Naive B cell (primary cell): ENCODE data around the gene AIFM1. TPM values are rescaled to one million over a fixed set of nuclear protein-coding genes. Genes with fewer than 3 reads are reported as not detected.

Experiments
- ATAC-seq, 2 donors: fragments of 150-1000 bp; cut with Tn5 transposase; 2 replicates each; pipeline ENCODE4 v1.10.0; 2021; ENCODE audit warnings: low read depth in 2 of 2, mild to moderate bottlenecking in 2 of 2, moderate library complexity in 2 of 2
- DNase-seq: peaks from one replicate; pipeline ENCODE4 v3.0.0; 2022
- H3K27ac Mint-ChIP-seq, 6 donors: one replicate each; pipeline ENCODE4 v1.8.0; 2020 to 2022; ENCODE audit warnings: mild to moderate bottlenecking in 6 of 6, mixed read lengths in 6 of 6, moderate library complexity in 5 of 6, inconsistent platforms in 2 of 6
- H3K27me3 Mint-ChIP-seq, 3 donors: one replicate each; pipeline ENCODE4 v1.8.0; 2021 to 2022; ENCODE audit warnings: mixed read lengths in 3 of 3, mild to moderate bottlenecking in 1 of 3
- H3K36me3 Mint-ChIP-seq, 2 donors: one replicate each; pipeline ENCODE4 v1.8.0; 2020 to 2022; ENCODE audit warnings: mixed read lengths in 2 of 2, inconsistent platforms in 1 of 2, mild to moderate bottlenecking in 1 of 2
- H3K4me1 Mint-ChIP-seq, 3 donors: one replicate each; pipeline ENCODE4 v1.8.0; 2020 to 2022; ENCODE audit warnings: mixed read lengths in 3 of 3, inconsistent platforms in 1 of 3, mild to moderate bottlenecking in 1 of 3, moderate library complexity in 1 of 3
- H3K4me3 Mint-ChIP-seq, 8 donors: one replicate each; pipeline ENCODE4 v1.8.0; 2020 to 2022; ENCODE audit warnings: mild to moderate bottlenecking in 8 of 8, mixed read lengths in 8 of 8, moderate library complexity in 8 of 8, inconsistent platforms in 2 of 8
- H3K9me3 Mint-ChIP-seq, 7 donors: one replicate each; pipeline ENCODE4 v1.8.0; 2020 to 2022; ENCODE audit warnings: mixed read lengths in 7 of 7, mild to moderate bottlenecking in 5 of 7, inconsistent platforms in 2 of 7, moderate library complexity in 1 of 7
- polyA plus RNA-seq, 6 donors: library from polyadenylated mRNA; unstranded; fragments of 300-500 nt; fragmentation: Illumina TruSeq; gene quantifications; one replicate each; pipeline ENCODE4 v1.2.3, GENCODE V29; 2021; ENCODE audit warnings: low read depth in 6 of 6

The AIFM1 gene
- polyA plus RNA-seq = 10 to 100 TPM; 13.6 to 24.2 (median 20.3) TPM

GRCh38 chrX:130165703-130166502, at the start of gene AIFM1:
AIFM1 (minus strand) TSS chrX:130165841; CDS start chrX:130165656, 185 bp downstream.
- peak; percentile 86 for DNase-seq
- H3K9me3 Mint-ChIP-seq = no peaks in the 10 kb centered on the region
- H3K27me3 Mint-ChIP-seq = no peaks in the 10 kb centered on the region
- H3K4me3 Mint-ChIP-seq = peak within 1 kb of the TSS; percentile 82 to 98 (median 96)
- no peaks in the 10 kb centered on the region for H3K36me3 Mint-ChIP-seq
- peak within 1 kb of the TSS; percentile 46 to 97 (median 82) for H3K27ac Mint-ChIP-seq
- ATAC-seq = peak; percentile 90 to 91
- peaks cover 11 to 23% (median 11%) of the 10 kb centered on the region in 3 donors for H3K4me1 Mint-ChIP-seq

GRCh38 chrX:130213376-130213775, 47.7 kb upstream of the AIFM1 start:
- H3K4me3 Mint-ChIP-seq = no peak overlapping the region
- no peaks in the 10 kb centered on the region for H3K4me1 Mint-ChIP-seq
- ATAC-seq (no peak), DNase-seq (no peak)
- no peaks in the 10 kb centered on the region for H3K27me3 Mint-ChIP-seq
- H3K9me3 Mint-ChIP-seq = no peaks in the 10 kb centered on the region
- H3K36me3 Mint-ChIP-seq = peaks cover 4 to 21% of the 10 kb centered on the region in 2 donors
- H3K27ac Mint-ChIP-seq = no peak overlapping the region

GRCh38 chrX:130212371-130212770, 46.7 kb upstream of the AIFM1 start:
- no peak for DNase-seq
- Mint-ChIP-seq H3K9me3 (no peaks in the 10 kb centered on the region), H3K4me3 (no peak overlapping the region), H3K4me1 (no peaks in the 10 kb centered on the region), H3K36me3 (peaks cover 4 to 21% of the 10 kb centered on the region in 2 donors), H3K27ac (peak overlapping the region in 2 of 6 donors; percentile 51 to 93), H3K27me3 (no peaks in the 10 kb centered on the region)
- no peak for ATAC-seq

GRCh38 chrX:130211415-130212186, 46.0 kb upstream of the AIFM1 start:
- Mint-ChIP-seq H3K27me3 (no peaks in the 10 kb centered on the region), H3K36me3 (peaks cover 4 to 21% of the 10 kb centered on the region in 2 donors), H3K4me3 (no peak overlapping the region), H3K9me3 (no peaks in the 10 kb centered on the region), H3K4me1 (no peaks in the 10 kb centered on the region), H3K27ac (no peak overlapping the region)
- DNase-seq (no peak), ATAC-seq (no peak)

GRCh38 chrX:130204647-130205046, 39.0 kb upstream of the AIFM1 start:
- Mint-ChIP-seq H3K27ac (no peak overlapping the region), H3K27me3 (no peaks in the 10 kb centered on the region), H3K4me3 (no peak overlapping the region), H3K36me3 (peaks cover 0 to 8% of the 10 kb centered on the region in 2 donors), H3K9me3 (no peaks in the 10 kb centered on the region), H3K4me1 (no peaks in the 10 kb centered on the region)
- no peak for DNase-seq
- no peak for ATAC-seq

GRCh38 chrX:130197464-130197863, 31.8 kb upstream of the AIFM1 start:
- peaks cover 0 to 10% (median 5%) of the 10 kb centered on the region in 3 donors for H3K4me1 Mint-ChIP-seq
- H3K4me3 Mint-ChIP-seq = no peak overlapping the region
- DNase-seq (no peak), ATAC-seq (no peak)
- H3K36me3 Mint-ChIP-seq = no peaks in the 10 kb centered on the region
- no peaks in the 10 kb centered on the region for H3K27me3 Mint-ChIP-seq
- H3K27ac Mint-ChIP-seq = peak overlapping the region in 1 of 6 donors; percentile 17
- no peaks in the 10 kb centered on the region for H3K9me3 Mint-ChIP-seq

GRCh38 chrX:130196466-130196865, 30.8 kb upstream of the AIFM1 start:
- no peak for ATAC-seq
- Mint-ChIP-seq H3K9me3 (no peaks in the 10 kb centered on the region), H3K4me1 (peaks cover 0 to 12% (median 5%) of the 10 kb centered on the region in 3 donors), H3K27ac (no peak overlapping the region), H3K4me3 (no peak overlapping the region), H3K36me3 (no peaks in the 10 kb centered on the region), H3K27me3 (no peaks in the 10 kb centered on the region)
- no peak for DNase-seq

GRCh38 chrX:130190801-130191200, 25.2 kb upstream of the AIFM1 start:
- H3K4me3 Mint-ChIP-seq = no peak overlapping the region
- ATAC-seq (no peak), DNase-seq (no peak)
- no peak overlapping the region for H3K27ac Mint-ChIP-seq
- H3K4me1 Mint-ChIP-seq = peaks cover 0 to 4% (median 2%) of the 10 kb centered on the region in 3 donors
- H3K36me3 Mint-ChIP-seq = no peaks in the 10 kb centered on the region
- no peaks in the 10 kb centered on the region for H3K27me3 Mint-ChIP-seq
- H3K9me3 Mint-ChIP-seq = no peaks in the 10 kb centered on the region

- Mint-ChIP-seq H3K36me3 (no peaks in the 10 kb centered on the region), H3K27ac (peak overlapping the region in 1 of 6 donors; percentile 72), H3K9me3 (no peaks in the 10 kb centered on the region)
Observed at GRCh38 chrX:130186651-130187050, 21.0 kb upstream of the AIFM1 start.

GRCh38 chrX:130184857-130185256, 19.2 kb upstream of the AIFM1 start:
- H3K9me3 Mint-ChIP-seq = no peaks in the 10 kb centered on the region
- peaks cover 0 to 4% (median 0%) of the 10 kb centered on the region in 3 donors for H3K27me3 Mint-ChIP-seq
- H3K4me3 Mint-ChIP-seq = no peak overlapping the region
- no peak for ATAC-seq
- H3K36me3 Mint-ChIP-seq = no peaks in the 10 kb centered on the region
- no peak for DNase-seq
- no peak overlapping the region for H3K27ac Mint-ChIP-seq
- peaks cover 0 to 23% (median 5%) of the 10 kb centered on the region in 3 donors for H3K4me1 Mint-ChIP-seq

More at GRCh38 chrX:130186651-130187050, 21.0 kb upstream of the AIFM1 start:
- DNase-seq (no peak), ATAC-seq (no peak)
- Mint-ChIP-seq H3K4me1 (peaks cover 0 to 23% (median 5%) of the 10 kb centered on the region in 3 donors), H3K27me3 (no peaks in the 10 kb centered on the region), H3K4me3 (peak overlapping the region in 1 of 8 donors; percentile 37)

- Mint-ChIP-seq H3K27ac (peak overlapping the region in 2 of 6 donors; percentile 34 to 76), H3K9me3 (no peaks in the 10 kb centered on the region), H3K4me3 (no peak overlapping the region), H3K27me3 (peaks cover 0 to 8% (median 0%) of the 10 kb centered on the region in 3 donors), H3K36me3 (no peaks in the 10 kb centered on the region), H3K4me1 (peaks cover 0 to 23% (median 10%) of the 10 kb centered on the region in 3 donors)
- DNase-seq = no peak
- no peak for ATAC-seq
Observed at GRCh38 chrX:130184168-130184567, 18.5 kb upstream of the AIFM1 start.

GRCh38 chrX:130179579-130180215, 14.1 kb upstream of the AIFM1 start:
- Mint-ChIP-seq H3K36me3 (no peaks in the 10 kb centered on the region), H3K27me3 (peaks cover 0 to 8% (median 0%) of the 10 kb centered on the region in 3 donors), H3K4me3 (no peak overlapping the region), H3K9me3 (no peaks in the 10 kb centered on the region), H3K27ac (peak overlapping the region in 3 of 6 donors; percentile 9 to 59 (median 55)), H3K4me1 (peaks cover 26 to 45% (median 30%) of the 10 kb centered on the region in 3 donors)
- ATAC-seq = no peak
- DNase-seq = no peak

GRCh38 chrX:130179170-130179569, 13.5 kb upstream of the AIFM1 start:
- Mint-ChIP-seq H3K27ac (peak overlapping the region in 1 of 6 donors; percentile 9), H3K36me3 (no peaks in the 10 kb centered on the region), H3K4me3 (no peak overlapping the region), H3K27me3 (peaks cover 0 to 8% (median 0%) of the 10 kb centered on the region in 3 donors), H3K4me1 (peaks cover 26 to 42% (median 31%) of the 10 kb centered on the region in 3 donors), H3K9me3 (no peaks in the 10 kb centered on the region)
- ATAC-seq = no peak
- no peak for DNase-seq
